GM10248 (cell line): ENCODE results near the gene TSPEAR.

Source experiments
- CTCF ChIA-PET: fragments of 300-600 bp; sonication (Branson Sonifier 250); formaldehyde crosslinking; extraction: SDS; loops from one replicate; lab custom pipeline; 2021; ENCODE audit warnings: antibody characterized with exemption; lab: Yijun Ruan, JAX
- POLR2A ChIA-PET: fragments of 350-650 bp; sonication (Branson Sonifier 250); formaldehyde crosslinking; extraction: SDS; loops from one replicate; lab custom pipeline; 2020; ENCODE audit warnings: antibody characterized with exemption; lab: Yijun Ruan, JAX
- DNase-seq: peaks from one replicate; pipeline ENCODE4 v3.0.0; 2012; ENCODE audit errors: extremely low spot score
- CTCF ChIP-seq: IDR thresholded peaks from 2 replicates; pipeline ENCODE4 v1.5.1; 2012; ENCODE audit warnings: mild to moderate bottlenecking, low read depth; ENCODE audit errors: extremely low read depth, missing control alignments, control extremely low read depth

The TSPEAR gene

GRCh38 chr21:44735821-44736220 lies 24.4 kb upstream of the TSPEAR start:
- DNase-seq: no peak
- CTCF ChIA-PET: no interaction called here
- no peak for TF ChIP-seq CTCF
- POLR2A ChIA-PET: no interaction called here

- no peak for TF ChIP-seq CTCF
- CTCF ChIA-PET: interaction anchor here (1.5 kb wide), 1 partner anchor 22 kb away, joined by 3 read pairs; no protein-coding TSS in a partner anchor
- no peak for DNase-seq
- POLR2A ChIA-PET: no interaction called here
Measured at GRCh38 chr21:44734841-44735240, 23.5 kb upstream of the TSPEAR start.

- ChIA-PET POLR2A (no interaction called here), CTCF (interaction anchor here (1.5 kb wide), 1 partner anchor 21 kb away, joined by 3 read pairs; no protein-coding TSS in a partner anchor)
- no peak for TF ChIP-seq CTCF
- no peak for DNase-seq
Measured at GRCh38 chr21:44734026-44734745, 22.8 kb upstream of the TSPEAR start.

GRCh38 chr21:44732956-44733355 lies 21.6 kb upstream of the TSPEAR start:
- DNase-seq: no peak
- ChIA-PET POLR2A (no interaction called here), CTCF (interaction anchor here (1.8 kb wide), 1 partner anchor 8 kb away, joined by 7 read pairs; no protein-coding TSS in a partner anchor)
- no peak for TF ChIP-seq CTCF

- CTCF ChIA-PET: interaction anchor here (1.8 kb wide), 1 partner anchor 9 kb away, joined by 7 read pairs; no protein-coding TSS in a partner anchor
- POLR2A ChIA-PET: no interaction called here
- no peak for TF ChIP-seq CTCF
- no peak for DNase-seq
Measured at GRCh38 chr21:44732263-44732662, 20.9 kb upstream of the TSPEAR start.

- TF ChIP-seq CTCF: no peak
- POLR2A ChIA-PET: no interaction called here
- CTCF ChIA-PET: interaction anchor here (0.7 to 1.8 kb wide), 3 partner anchors 10 to 220 kb away, joined by 3 to 7 read pairs (median 3); no protein-coding TSS in a partner anchor
- no peak for DNase-seq
Measured at GRCh38 chr21:44730951-44731579, 19.7 kb upstream of the TSPEAR start.
